IMR-90 (cell line): ENCODE results near the gene CAPN7. TPM values are rescaled to one million over a fixed set of nuclear protein-coding genes. Genes with fewer than 3 reads are reported as not detected.

Source experiments
- ATAC-seq: fragments of 200-7000 bp; cut with Tn5 transposase; 2 replicates; pipeline ENCODE4 v1.9.1; 2020; ENCODE audit warnings: low read depth, mild to moderate bottlenecking, moderate library complexity
- BruUV-seq: library from RNA; stranded (reverse); fragments of 400-500 nt; replicated peaks from 2 replicates; lab custom pipeline; 2021; lab: Mats Ljungman, UMichigan
- CTCF ChIA-PET: fragments of 300-600 bp; formaldehyde crosslinking; extraction: SDS; loops from one replicate; lab custom pipeline; 2021; ENCODE audit warnings: antibody characterized with exemption; lab: Yijun Ruan, JAX
- POLR2A ChIA-PET: fragments of 300-600 bp; sonication (Branson Sonifier 250); formaldehyde crosslinking; loops from one replicate; lab custom pipeline; 2022; ENCODE audit warnings: antibody characterized with exemption; ENCODE audit not compliant: unreplicated experiment; lab: Charles Lee
- DNase-seq: peaks from one replicate; pipeline ENCODE4 v3.0.0; 2013
- H2AFZ ChIP-seq: replicated peaks from 2 replicates; pipeline ENCODE3; 2013; ENCODE audit warnings: low read length, mild to moderate bottlenecking; ENCODE audit not compliant: poor library complexity
- H2AK5ac ChIP-seq: 2 replicates; pipeline ENCODE4 v1.6.1; 2013; ENCODE audit warnings: low read depth, low read length, inconsistent platforms
- H2AK9ac ChIP-seq: replicated peaks from 2 replicates; pipeline ENCODE3; 2013; ENCODE audit warnings: mild to moderate bottlenecking, low read depth, low read length, moderate library complexity; ENCODE audit not compliant: poor library complexity
- H2BK120ac ChIP-seq: 2 replicates; pipeline ENCODE4 v1.6.1; 2013; ENCODE audit warnings: low read depth, low read length, inconsistent platforms
- H2BK15ac ChIP-seq: 3 replicates; pipeline ENCODE4 v1.6.1; 2013; ENCODE audit warnings: low read depth, low read length, inconsistent platforms
- H2BK20ac ChIP-seq: 2 replicates; pipeline ENCODE4 v1.6.1; 2013; ENCODE audit warnings: low read depth, mild to moderate bottlenecking, inconsistent platforms, low read length, moderate library complexity
- H2BK5ac ChIP-seq: 2 replicates; pipeline ENCODE4 v1.6.1; 2013; ENCODE audit warnings: mild to moderate bottlenecking, low read depth, low read length, inconsistent platforms; ENCODE audit not compliant: poor library complexity, severe bottlenecking
- H3K14ac ChIP-seq: replicated peaks from 2 replicates; pipeline ENCODE4 v1.6.1; 2013; ENCODE audit warnings: low read depth, low read length, inconsistent platforms
- H3K18ac ChIP-seq: 2 replicates; pipeline ENCODE4 v1.6.1; 2013; ENCODE audit warnings: low read depth, low read length, control low read depth
- H3K23ac ChIP-seq: 2 replicates; pipeline ENCODE4 v1.6.1; 2013; ENCODE audit warnings: low read depth, low read length, inconsistent platforms
- H3K27ac ChIP-seq: 2 replicates; pipeline ENCODE4 v1.5.1; 2013; ENCODE audit warnings: mild to moderate bottlenecking, control low read depth, low read length; ENCODE audit not compliant: insufficient read depth
- H3K27me3 ChIP-seq: 2 replicates; pipeline ENCODE4 v1.6.1; 2013; ENCODE audit warnings: low read length; ENCODE audit not compliant: control insufficient read depth, insufficient read depth
- H3K36me3 ChIP-seq: 2 replicates; pipeline ENCODE4 v1.6.1; 2013; ENCODE audit warnings: low read length, mixed read lengths; ENCODE audit not compliant: control insufficient read depth, insufficient read depth
- H3K4ac ChIP-seq: 2 replicates; pipeline ENCODE4 v1.6.1; 2013; ENCODE audit warnings: low read depth, low read length, inconsistent platforms
- H3K4me1 ChIP-seq: 2 replicates; pipeline ENCODE4 v1.6.1; 2013; ENCODE audit warnings: low read length, mixed read lengths; ENCODE audit not compliant: control insufficient read depth, insufficient read depth
- H3K4me2 ChIP-seq: 2 replicates; pipeline ENCODE4 v1.6.1; 2013; ENCODE audit warnings: low read depth, mild to moderate bottlenecking, control low read depth, low read length, moderate library complexity
- H3K4me3 ChIP-seq: 2 replicates; pipeline ENCODE4 v1.5.1; 2013; ENCODE audit warnings: low read depth, mild to moderate bottlenecking, control low read depth, low read length, moderate library complexity; ENCODE audit not compliant: insufficient read depth
- H3K56ac ChIP-seq: 2 replicates; pipeline ENCODE4 v1.6.1; 2013; ENCODE audit warnings: low read length, inconsistent platforms; ENCODE audit not compliant: insufficient read depth; ENCODE audit errors: extremely low read depth
- H3K79me1 ChIP-seq, 2 experiments: 2 replicates each; pipeline ENCODE4 v1.6.1; 2013; ENCODE audit warnings: low read length in 2 of 2, inconsistent platforms in 1 of 2, low read depth in 1 of 2
- H3K9ac ChIP-seq: 2 replicates; pipeline ENCODE4 v1.6.1; 2013; ENCODE audit warnings: low read depth, low read length, control low read depth
- H3K9me1 ChIP-seq: 2 replicates; pipeline ENCODE4 v1.6.1; 2013; ENCODE audit warnings: low read length, inconsistent platforms; ENCODE audit not compliant: insufficient read depth
- H3K9me3 ChIP-seq: 2 replicates; pipeline ENCODE4 v1.6.1; 2013; ENCODE audit warnings: low read length; ENCODE audit not compliant: control insufficient read depth, insufficient read depth
- H4K20me1 ChIP-seq: 2 replicates; pipeline ENCODE4 v1.6.1; 2013; ENCODE audit warnings: low read length, inconsistent platforms; ENCODE audit not compliant: insufficient read depth
- H4K5ac ChIP-seq: 2 replicates; pipeline ENCODE4 v1.6.1; 2013; ENCODE audit warnings: mild to moderate bottlenecking, low read depth, low read length, control low read depth
- H4K8ac ChIP-seq, 2 experiments: 2 replicates each; pipeline ENCODE4 v1.6.1; 2013; ENCODE audit warnings: low read depth in 2 of 2, low read length in 2 of 2, control low read depth in 1 of 2, inconsistent platforms in 1 of 2
- H4K91ac ChIP-seq: 2 replicates; pipeline ENCODE4 v1.6.1; 2013; ENCODE audit warnings: low read depth, low read length, inconsistent platforms; ENCODE audit not compliant: insufficient read depth
- CEBPB ChIP-seq: IDR thresholded peaks from 2 replicates; pipeline ENCODE4 v1.6.1; 2012; ENCODE audit warnings: low read depth, low read length, improper control_type of control experiment
- ELK1 ChIP-seq: fragments of 150-350 bp; IDR thresholded peaks from 2 replicates; pipeline ENCODE4 v1.6.1; 2016; ENCODE audit warnings: low read depth, mild to moderate bottlenecking, low read length, moderate library complexity, borderline replicate concordance
- MAFK ChIP-seq: IDR thresholded peaks from 2 replicates; pipeline ENCODE4 v1.6.1; 2012; ENCODE audit warnings: low read depth, low read length, improper control_type of control experiment
- MAZ ChIP-seq: IDR thresholded peaks from 2 replicates; pipeline ENCODE4 v1.6.1; 2012; ENCODE audit warnings: low read depth, mild to moderate bottlenecking, low read length, improper control_type of control experiment, moderate library complexity, borderline replicate concordance
- MXI1 ChIP-seq: IDR thresholded peaks from 2 replicates; pipeline ENCODE4 v1.6.1; 2012; ENCODE audit warnings: low read depth, mild to moderate bottlenecking, low read length, moderate library complexity, borderline replicate concordance
- NFE2L2 ChIP-seq: fragments of 150-350 bp; IDR thresholded peaks from 2 replicates; pipeline ENCODE4 v1.6.1; 2016; ENCODE audit warnings: low read depth, mild to moderate bottlenecking, low read length
- POLR2A ChIP-seq: IDR thresholded peaks from 2 replicates; pipeline ENCODE4 v1.6.1; 2012; ENCODE audit warnings: mild to moderate bottlenecking, low read depth, low read length
- RAD21 ChIP-seq: IDR thresholded peaks from 2 replicates; pipeline ENCODE4 v1.6.1; 2012; ENCODE audit warnings: low read length, improper control_type of control experiment
- RCOR1 ChIP-seq: IDR thresholded peaks from 2 replicates; pipeline ENCODE4 v1.6.1; 2012; ENCODE audit warnings: mild to moderate bottlenecking, low read length, improper control_type of control experiment; ENCODE audit not compliant: insufficient replicate concordance
- RFX5 ChIP-seq: IDR thresholded peaks from 2 replicates; pipeline ENCODE4 v1.8.0; 2012; ENCODE audit warnings: low read depth, mild to moderate bottlenecking, low read length, moderate library complexity
- SMC3 ChIP-seq: fragments of 150-350 bp; IDR thresholded peaks from 2 replicates; pipeline ENCODE4 v1.6.1; 2016; ENCODE audit warnings: low read depth, mild to moderate bottlenecking, antibody characterized with exemption, low read length, moderate library complexity
- WGBS, 2 experiments: methylation state at CpG; one replicate each; pipeline versions ENCODE4 v1.1.5 to v1.1.7; 2013; ENCODE audit warnings: missing lambda C conversion rate in 2 of 2; ENCODE audit not compliant: insufficient read length in 1 of 2; ENCODE audit errors: extremely low coverage in 2 of 2; 5-methylcytosine and 5-hydroxymethylcytosine counted together
- dilution Hi-C: fragments of 300-500 bp; cut with HindIII; formaldehyde crosslinking; loops from one replicate; pipeline ENCODE4 v1.14.3; 2018; ENCODE audit warnings: low sequenced_read_pairs; ENCODE audit not compliant: unreplicated experiment
- in situ Hi-C: fragments of 300-500 bp; cut with MboI; formaldehyde crosslinking; loops from 3 replicates; pipeline ENCODE4 v1.14.3; 2019; ENCODE audit warnings: low sequenced_read_pairs, inconsistent platforms, mixed read lengths
- intact Hi-C: fragments of 100-400 bp; cut with micrococcal nuclease; formaldehyde crosslinking; loops from 2 replicates; pipeline ENCODE4 v1.10.0; 2022
- polyA plus RNA-seq, 3 experiments: library from polyadenylated mRNA; depleted of rRNA; stranded (reverse); fragments of >200 nt; gene quantifications; 2 replicates each; pipeline ENCODE4 v1.2.3, GENCODE V29; 2012; ENCODE audit warnings: low replicate concordance in 1 of 3
- total RNA-seq: library from RNA; depleted of rRNA; stranded (reverse); fragments of >200 nt; gene quantifications from 2 replicates; pipeline ENCODE4 v1.2.3, GENCODE V29; 2012

Gene CAPN7
- total and polyA plus RNA-seq, 2 of the 4 experiments (the other 2 are of a cell fraction): 14.5 to 21.3 TPM

- no peaks in the 10 kb centered on the region for H3K79me1 ChIP-seq
- H3K36me3 ChIP-seq: no peaks in the 10 kb centered on the region
- H3K23ac ChIP-seq: no peak overlapping the region
- no CpG with 5 or more reads among the region's 4 CpGs for WGBS, 2 experiments
- H3K4ac ChIP-seq: no peak overlapping the region
- H3K9ac ChIP-seq: no peak overlapping the region
- H3K4me2 ChIP-seq: no peak overlapping the region
- DNase-seq (no peak), ATAC-seq (no peak)
- no peak overlapping the region for H2AK5ac ChIP-seq
- H3K27me3 ChIP-seq: no peaks in the 10 kb centered on the region
- no peaks in the 10 kb centered on the region for H3K9me1 ChIP-seq
- no peak overlapping the region for H2AK9ac ChIP-seq
- no peaks in the 10 kb centered on the region for H3K9me3 ChIP-seq
- H3K18ac ChIP-seq: no peak overlapping the region
- in situ Hi-C loops: no loop called here
- no peak overlapping the region for H3K27ac ChIP-seq
- H4K8ac ChIP-seq: no peak overlapping the region
- no peak overlapping the region for H3K14ac ChIP-seq
- no peak overlapping the region for H2BK20ac ChIP-seq
- H3K56ac ChIP-seq: no peak overlapping the region
- no peak for TF ChIP-seq CEBPB
- no peak for TF ChIP-seq ELK1
- no peak for TF ChIP-seq RAD21
- no peak for TF ChIP-seq MAFK
- TF ChIP-seq RCOR1: no peak
- TF ChIP-seq RFX5: no peak
- no peak for TF ChIP-seq POLR2A
- TF ChIP-seq MXI1: no peak
- TF ChIP-seq NFE2L2: no peak
- TF ChIP-seq SMC3: no peak
- no peak for TF ChIP-seq MAZ
- no peak overlapping the region for H2BK15ac ChIP-seq
- intact Hi-C loops: no loop called here
- H2AFZ ChIP-seq: no peak overlapping the region
- CTCF ChIA-PET: interaction anchor here (1.2 kb wide), 1 partner anchor 11 kb away, joined by 3 read pairs; no protein-coding TSS in a partner anchor
- POLR2A ChIA-PET: no interaction called here
- dilution Hi-C loops: no loop called here
- H4K91ac ChIP-seq: no peak overlapping the region
- no peak overlapping the region for H4K5ac ChIP-seq
- H3K4me1 ChIP-seq: no peaks in the 10 kb centered on the region
- H2BK120ac ChIP-seq: no peak overlapping the region
- no peak overlapping the region for H3K4me3 ChIP-seq
- no peak overlapping the region for H2BK5ac ChIP-seq
- BruUV-seq: no TSS peak
- no peaks in the 10 kb centered on the region for H4K20me1 ChIP-seq
These were observed 73.2 kb downstream of the CAPN7 start for GRCh38 chr3:15279205-15279604.
